HG03571 (cell line): ENCODE data around the gene ACOX1.
"Not testable (repeated sequence)": the region's sequence is repeated elsewhere in the genome, so short reads cannot be mapped to it uniquely, and the experiment has no call there.

Source experiments
- ATAC-seq: cut with Tn5 transposase; IDR thresholded peaks from one replicate; pipeline ENCODE4 v1.9.1; 2021; ENCODE audit not compliant: unreplicated experiment

The ACOX1 gene

DNA sequence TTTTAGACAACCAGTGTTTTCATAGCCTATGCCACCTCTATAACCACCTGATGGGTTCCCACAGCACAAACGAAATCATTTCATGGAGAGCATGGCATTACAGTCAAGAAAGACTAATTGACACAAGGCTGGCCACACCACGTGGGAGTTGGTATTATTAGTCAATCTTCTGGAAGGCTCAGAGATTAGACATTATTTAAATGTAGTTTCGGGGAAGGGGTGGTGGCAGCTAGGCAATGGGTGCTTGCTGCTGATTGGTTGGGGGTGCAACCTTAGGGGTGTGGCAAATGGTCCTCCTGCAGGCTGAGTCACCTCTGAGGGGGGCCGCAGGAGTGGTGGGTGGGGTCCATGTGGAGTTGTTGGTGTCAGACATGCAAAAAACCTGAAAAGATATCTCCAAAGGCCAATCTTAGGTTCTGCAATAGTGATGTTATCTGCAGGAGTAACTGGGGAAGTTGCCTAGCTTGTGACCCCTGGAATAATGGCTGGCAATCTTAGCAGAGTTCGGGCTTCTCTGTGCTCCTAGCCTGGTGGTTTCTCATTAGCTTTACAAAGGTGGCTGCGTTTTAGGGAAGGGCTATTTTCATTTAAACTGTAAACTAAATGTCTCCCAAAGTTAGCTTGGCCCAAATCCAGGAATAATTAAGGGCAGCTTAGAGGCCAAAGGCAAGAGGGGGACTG is 4.7 kb upstream of the ACOX1 start:
- no peak for ATAC-seq

- ATAC-seq = no peak
Observed at GRCh38 chr17:75981019-75981615, 2.2 kb upstream of the ACOX1 start.

DNA sequence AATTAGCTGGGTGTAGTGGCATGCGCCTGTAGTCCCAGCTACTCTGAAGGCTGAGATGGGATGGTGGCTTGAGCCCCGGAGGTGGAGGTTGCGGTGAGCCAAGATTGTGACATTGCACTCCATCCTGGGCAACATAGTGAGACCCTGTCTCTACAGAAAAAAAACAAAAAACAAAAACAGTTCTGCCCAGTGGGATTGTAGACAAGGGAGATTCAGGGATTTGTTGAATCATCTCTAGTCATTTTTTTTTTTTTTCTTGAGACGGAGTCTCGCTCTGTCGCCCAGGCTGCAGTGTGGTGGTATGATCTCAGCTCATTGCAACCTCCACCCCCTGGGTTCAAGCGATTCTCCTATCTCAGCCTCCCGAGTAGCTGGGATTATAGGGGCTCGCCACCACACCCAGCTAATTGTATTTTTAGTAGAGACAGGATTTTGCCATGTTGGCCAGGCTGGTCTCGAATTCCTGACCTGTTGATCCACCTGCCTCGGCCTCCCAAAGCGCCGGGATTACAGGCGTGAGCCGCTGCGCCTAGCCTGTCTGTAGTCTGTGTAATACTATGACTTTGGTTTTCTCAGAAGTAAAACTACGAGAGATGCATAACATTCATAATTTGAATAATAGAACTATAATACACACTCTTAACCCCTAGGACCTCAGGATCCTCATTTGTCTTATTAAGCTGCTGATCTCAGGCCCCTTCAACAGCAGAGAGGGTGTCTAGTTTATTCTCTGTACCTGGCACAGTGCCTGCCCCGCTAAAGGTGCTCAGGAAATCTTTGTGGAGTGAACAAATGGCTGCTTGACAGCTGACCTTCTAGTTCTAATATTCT is 1.4 kb upstream of the ACOX1 start:
- ATAC-seq = no peak

DNA sequence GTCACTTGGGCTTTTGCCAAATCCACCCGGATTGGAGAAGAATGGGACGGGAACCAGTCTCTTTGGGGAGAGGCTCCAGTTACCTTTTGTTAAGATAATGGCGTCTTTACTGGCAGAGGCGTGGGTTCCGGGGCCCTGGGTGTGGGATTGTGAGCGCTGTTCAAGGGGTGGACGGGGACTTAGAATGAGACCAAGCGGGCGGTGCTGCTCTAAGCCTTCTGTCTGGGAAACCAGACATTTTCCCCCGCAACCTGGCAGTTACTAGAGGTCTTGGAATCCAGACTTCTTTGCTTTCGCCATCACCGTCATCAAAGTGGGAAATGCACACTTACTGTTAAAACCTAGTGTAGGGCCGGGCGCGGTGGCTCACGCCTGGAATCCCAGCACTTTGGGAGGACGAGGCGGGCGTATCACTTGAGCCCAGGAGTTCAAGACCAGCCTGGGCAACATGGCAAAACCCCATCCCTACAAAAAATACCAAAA is 780 bp upstream of the ACOX1 start:
- peak; percentile 15 for ATAC-seq

DNA sequence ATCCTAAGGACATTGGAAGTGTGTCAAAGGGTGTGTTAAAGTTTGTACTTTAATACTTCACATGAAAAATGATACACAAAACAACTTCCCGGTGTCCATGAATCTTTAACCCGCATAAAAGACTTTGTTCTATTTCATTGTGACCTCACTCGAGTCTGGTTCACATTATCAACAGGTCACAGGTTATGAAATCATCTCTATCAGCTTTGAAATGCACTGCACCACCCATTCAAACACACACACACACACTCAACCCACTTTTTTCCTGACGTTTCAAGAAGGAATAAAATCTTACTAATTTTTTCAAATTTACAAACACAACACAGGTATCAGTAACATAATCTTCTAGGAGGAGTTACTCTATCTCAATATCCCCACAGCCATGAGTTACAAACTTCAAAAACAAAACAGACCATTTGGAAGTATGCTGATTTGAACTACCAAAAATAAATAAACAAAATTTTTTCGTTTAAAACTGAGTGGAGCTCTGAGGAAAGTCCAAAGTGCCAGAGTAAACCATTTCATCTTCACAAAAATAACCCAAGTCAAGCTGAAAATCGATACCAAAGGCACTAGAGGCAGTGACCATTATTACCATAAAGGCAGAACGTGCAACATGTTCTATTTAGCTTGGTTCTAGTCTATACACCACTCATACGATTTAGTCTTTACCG is 2.7 kb downstream of the ACOX1 start:
- no peak for ATAC-seq

- no peak for ATAC-seq
Observed at GRCh38 chr17:75975757-75976174, 3.2 kb downstream of the ACOX1 start.

- not testable (repeated sequence) for ATAC-seq
Observed at GRCh38 chr17:75975187-75975586, 3.8 kb downstream of the ACOX1 start.

GRCh38 chr17:75970626-75971025 is 8.3 kb downstream of the ACOX1 start:
- ATAC-seq = no peak

- no peak for ATAC-seq
Observed at GRCh38 chr17:75970011-75970523, 8.9 kb downstream of the ACOX1 start.

DNA sequence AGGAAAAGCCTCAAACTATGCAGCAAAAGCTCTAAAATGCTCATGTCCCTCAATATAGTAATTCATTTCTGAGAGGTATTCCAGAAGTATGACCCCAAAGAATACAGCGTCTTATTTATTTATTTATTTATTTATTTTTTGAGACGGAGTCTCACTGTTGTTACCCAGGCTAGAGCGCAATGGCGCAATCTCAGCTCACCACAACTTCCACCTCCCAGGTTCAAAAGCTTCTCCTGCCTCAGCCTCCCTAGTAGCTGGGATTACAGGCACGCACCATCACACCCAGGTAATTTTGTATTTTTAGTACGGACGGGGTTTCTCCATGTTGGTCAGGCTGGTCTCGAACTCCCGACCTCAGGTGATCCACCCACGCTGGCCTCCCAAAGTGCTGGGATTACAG is 9.9 kb downstream of the ACOX1 start:
- not testable (repeated sequence) for ATAC-seq

- ATAC-seq = no peak
Observed at GRCh38 chr17:75965468-75965867, 13.5 kb downstream of the ACOX1 start.

- no peak for ATAC-seq
Observed at GRCh38 chr17:75959839-75960511, 19.0 kb downstream of the ACOX1 start.

DNA sequence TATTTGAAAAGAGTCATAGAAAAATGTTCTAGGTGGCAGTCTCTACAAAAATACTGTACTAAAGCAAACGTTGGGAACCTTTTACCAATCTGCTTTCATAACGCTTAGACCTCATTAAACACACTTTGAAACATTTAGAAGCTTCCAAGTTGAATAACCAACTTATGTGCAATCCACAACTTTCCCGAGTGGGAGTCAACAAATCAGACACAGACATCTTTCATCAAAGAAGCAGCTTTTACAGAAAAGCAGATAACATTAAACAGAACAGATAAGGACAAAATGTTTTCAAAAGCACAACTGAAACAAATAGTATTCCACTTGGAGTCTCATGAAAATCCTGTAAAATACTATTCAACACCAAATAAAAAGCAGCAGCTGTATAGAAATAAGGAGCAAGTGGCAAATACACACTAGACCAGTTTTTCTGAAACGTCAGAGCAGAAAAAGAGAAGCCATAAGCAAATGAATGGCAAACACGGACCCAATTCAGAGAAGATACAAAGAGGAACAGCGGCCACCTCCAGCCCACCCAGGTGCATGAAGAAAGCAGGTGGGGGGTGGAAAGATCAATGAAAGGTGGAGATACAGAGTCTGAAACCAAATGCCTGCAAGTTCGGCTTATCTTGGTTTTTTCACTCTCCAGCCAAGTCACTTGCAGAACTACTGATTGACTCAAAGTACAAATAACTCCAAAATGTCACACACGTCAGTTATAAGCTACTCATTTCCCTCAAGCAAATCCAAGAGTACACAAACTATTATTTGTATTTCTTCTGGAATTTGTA is 19.7 kb downstream of the ACOX1 start:
- ATAC-seq = no peak

DNA sequence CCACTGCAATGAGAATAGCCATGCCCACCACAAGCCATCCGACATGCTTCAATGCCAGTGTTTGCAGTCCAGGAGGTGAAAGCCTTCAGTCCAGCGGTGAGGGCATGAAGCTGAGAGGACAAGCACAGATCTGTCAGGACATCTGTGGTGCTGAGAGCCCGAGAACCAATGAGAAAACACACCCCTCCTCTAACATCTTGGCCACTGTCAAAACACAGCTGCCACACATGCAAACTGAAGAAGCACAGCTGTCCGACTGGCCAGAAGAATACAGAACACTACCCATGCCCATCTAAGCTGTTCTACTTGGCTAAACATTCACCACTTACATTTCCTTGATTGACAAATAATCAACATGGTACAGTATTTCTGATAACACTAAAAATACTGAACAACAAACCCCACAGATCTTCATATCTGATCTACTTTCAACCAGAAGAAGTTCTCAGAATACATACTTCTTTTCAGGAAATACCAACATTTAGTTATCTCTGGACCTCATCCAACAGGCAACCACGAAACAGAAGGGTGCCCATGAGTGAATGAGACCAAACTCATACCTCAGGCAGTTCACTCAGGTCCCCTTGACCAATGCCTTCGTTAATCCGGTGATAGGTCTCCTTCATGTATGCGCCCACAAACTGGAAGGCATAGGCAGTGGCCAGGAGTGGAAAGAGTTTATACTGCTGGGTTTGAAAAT is 28.0 kb downstream of the ACOX1 start:
- no peak for ATAC-seq

- ATAC-seq = no peak
Observed at GRCh38 chr17:75950421-75950820, 28.5 kb downstream of the ACOX1 start.

DNA sequence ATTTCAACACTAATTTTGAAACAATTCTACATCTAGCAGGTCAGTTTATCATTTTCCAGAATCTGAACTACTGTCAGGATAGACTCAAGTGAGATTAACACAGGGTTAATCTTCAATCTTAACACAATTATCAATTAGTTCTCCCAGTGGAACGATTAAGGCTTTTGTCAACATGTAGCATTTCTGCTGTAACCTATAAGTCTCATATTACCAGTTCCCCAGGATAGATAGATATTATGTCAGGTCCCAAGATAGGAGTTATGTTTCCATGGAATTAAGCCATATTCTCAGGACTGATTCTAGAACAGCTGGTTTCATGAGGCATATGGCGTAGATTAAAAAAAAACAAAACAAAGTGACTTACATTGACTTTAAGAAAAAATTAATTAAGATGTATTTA is 33.8 kb downstream of the ACOX1 start:
- no peak for ATAC-seq

GRCh38 chr17:75943491-75943890 is 35.5 kb downstream of the ACOX1 start:
- ATAC-seq = no peak

DNA sequence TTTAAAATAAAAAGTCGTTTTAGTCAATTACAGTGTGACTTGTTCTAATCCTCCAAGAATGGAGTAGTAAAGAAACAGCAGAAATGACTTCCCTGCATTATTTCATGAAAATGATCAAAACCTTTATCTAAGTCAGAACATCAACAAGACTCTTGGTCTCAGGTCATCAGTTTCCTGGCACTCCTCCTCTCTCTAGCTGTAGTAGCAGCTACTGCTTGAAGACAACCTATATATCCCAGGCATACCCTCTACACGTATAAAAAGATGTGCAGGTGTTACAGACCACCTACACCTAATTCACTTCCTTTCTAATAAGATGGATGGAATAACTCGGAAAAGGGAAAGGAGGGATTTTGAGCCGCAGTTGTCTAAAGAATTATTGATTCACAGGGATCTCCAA is 36.5 kb downstream of the ACOX1 start:
- ATAC-seq = no peak

- ATAC-seq = no peak
Observed at GRCh38 chr17:75941442-75941819, 37.5 kb downstream of the ACOX1 start.
